ENCODE results near the gene HLCS.

The HLCS gene

GRCh38 chr21:36985751-36986594 is 19.5 kb upstream of the HLCS start:
- DNase-seq (ENCODE audit: low read depth) = no peak

DNA sequence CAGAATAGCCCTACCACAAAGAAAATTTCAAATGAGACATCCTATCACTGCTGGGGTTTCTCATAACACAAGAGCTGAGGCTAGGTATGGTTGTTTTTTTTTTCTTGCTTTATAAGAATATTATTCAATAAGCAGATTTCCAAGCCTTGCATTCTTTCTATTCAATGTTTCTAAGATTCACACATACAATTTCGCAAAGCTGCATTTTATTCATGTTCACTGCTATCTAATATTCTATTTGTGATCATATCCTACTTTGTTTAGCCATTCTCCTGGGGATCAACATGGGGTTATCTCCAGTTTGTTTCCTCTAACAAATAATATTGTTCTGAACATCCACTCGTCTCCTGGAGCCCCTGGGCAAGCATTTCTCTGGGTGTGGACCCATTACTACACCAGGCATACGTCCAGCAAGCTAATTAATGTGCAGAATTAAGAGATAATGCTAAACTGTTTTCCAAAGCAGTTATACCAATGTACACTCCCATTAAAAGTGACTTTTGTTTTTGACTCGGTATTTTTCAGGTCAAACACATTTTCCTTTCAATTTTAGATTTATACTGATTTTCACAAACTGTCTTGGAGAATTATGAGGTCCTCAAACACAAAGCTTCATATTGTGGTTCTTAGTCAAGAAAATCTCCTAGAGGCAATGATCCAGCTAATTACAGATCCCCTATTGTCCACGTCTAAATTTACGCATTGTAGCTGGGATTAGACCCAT is 15.7 kb upstream of the HLCS start:
- DNase-seq (ENCODE audit: low read depth) = no peak

DNA sequence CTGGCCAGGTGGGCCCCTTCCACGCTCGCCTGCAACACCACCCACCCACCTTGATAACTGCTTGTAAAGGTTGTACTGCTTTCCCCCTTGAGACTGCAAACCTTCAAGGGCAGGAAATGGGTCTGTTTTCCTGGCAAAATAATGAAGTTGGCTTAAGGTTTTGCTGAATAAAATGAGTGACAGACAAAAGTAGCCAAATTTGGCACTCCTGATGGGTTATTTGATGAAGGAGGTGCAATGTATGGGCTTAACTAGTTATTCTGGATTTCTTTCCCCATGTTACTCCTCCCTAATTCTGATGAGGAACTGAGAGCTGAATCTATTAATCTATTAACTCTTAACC is 14.6 kb upstream of the HLCS start:
- DNase-seq (ENCODE audit: low read depth) = no peak

- no peak for DNase-seq (ENCODE audit: low read depth)
These were observed 14.0 kb upstream of the HLCS start for GRCh38 chr21:36980280-36981048.

DNA sequence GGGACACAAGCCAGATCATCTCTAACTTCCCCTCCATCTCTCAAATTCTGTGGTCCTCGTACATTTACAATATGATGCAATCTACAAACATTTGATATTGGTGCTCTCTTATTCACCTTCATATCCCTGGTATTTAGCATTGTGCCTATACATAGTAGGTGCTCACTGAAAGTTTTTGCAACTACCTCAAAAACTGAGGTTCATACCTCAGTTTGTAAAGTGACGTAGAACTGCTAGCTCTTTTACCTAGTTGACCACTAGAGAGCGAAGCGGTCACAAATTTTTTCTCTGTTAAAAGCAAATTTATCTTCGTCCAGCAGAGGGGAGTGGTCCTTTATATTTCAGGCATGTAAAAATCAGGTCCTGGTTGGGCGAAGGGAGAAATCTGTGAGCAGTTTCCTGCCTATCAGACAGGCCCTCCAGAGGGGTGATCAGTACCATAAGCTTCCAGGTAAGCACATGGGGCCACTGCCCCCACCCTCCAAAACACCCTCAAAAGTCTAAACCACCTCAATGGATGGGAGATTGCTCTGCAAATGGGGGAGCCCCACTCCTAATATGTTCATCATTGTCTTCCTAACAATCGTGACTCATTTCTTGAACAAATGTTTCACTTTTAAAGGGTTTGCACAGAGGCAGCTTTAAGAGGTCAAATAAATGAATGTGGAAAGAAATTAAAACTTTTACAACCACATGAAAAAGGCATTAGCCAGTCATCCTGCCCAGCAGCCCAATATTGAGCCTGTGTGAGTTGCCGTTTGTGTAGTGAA is 10.6 kb upstream of the HLCS start:
- no peak for DNase-seq (ENCODE audit: low read depth)

DNA sequence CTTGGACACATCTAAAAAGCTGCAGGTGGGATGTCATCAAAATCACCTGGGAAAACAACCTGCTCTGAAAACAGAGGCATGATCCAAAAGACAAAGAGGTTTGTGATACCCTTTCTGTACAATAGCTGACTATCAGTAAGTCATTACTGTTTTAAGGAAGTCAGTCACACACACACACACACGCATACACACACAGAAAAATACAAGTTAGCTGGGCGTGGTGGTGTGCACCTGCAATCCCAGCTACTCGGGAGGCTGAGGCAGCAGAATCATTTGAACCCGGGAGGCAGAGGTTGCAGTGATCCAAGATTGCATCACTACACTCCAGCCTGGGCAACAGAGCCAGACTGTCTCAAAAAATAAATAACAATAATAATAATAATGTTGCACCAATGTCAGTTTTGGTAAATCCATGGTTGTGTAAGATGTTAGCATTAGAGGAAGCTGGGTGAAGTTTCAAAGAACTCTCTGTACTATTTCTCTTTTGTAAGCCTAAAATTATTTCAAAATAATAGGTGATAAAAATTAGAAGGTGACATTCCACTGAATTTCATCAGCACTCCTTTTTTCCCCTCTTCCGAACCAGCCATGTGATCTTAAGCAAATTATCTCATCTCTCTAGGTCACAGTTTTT is 9.9 kb upstream of the HLCS start:
- no peak for DNase-seq (ENCODE audit: low read depth)

DNA sequence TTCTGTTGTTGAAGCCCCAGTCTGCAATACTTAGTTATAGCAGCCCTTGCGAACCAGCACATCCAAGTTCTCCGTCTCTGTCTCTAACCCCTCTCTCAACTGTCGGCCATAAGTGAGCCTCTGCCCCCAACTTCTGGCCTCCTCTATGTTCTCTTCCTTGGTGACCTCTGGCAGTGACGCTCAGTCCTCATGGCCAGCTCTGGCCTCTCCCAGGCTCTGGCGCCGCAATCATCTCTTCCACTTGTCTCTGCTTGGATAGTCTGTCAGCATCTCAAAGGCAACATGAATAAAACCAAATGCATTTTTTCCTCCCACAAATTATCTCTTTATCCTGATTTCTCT is 8.4 kb upstream of the HLCS start:
- DNase-seq (ENCODE audit: low read depth) = no peak

DNA sequence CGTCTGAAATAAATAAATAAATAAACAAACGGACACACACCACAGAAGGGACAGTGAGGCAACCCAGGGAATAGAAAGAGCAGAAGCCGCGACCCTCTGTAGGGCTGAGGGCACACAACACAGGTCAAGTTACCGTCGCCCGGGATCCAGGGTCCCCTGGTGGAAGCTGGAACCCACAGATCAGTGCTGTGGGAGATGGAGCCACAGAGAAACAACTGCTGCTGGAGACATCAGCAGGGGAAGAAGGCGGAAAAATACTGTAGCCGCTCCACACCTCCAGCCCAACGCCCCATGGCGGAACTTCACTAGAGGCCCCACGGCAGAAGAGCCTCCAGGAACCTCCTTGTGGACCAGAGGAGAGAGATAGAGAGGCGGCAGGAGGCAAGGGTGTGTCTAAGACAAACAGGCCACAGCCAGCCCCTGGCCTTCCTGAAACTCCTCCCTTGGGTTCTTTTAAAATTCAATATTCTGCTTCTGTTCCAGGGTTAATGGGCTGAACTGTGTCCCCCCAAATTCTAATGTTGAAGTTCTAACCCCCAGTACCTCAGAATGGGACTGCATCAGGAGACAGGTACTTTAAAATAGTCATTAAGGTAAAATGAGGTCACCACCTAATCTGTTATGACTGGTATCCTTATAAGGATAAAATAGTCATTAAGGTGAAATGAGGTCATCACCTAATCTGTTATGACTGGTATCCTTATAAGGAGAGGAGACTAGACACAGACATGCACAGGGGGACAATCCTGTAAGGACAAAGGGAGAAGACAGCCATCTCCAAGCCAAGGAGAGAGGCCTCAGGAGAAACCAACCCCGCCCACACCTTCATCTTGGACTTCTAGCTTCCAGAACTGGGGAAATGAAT is 7.7 kb upstream of the HLCS start:
- no peak for DNase-seq (ENCODE audit: low read depth)

- no peak for DNase-seq (ENCODE audit: low read depth)
These were observed 2.5 kb upstream of the HLCS start for GRCh38 chr21:36968976-36969375.

- no peak for DNase-seq (ENCODE audit: low read depth)
These were observed 1.9 kb upstream of the HLCS start for GRCh38 chr21:36968414-36968813.

GRCh38 chr21:36966821-36967768 is 626 bp upstream of the HLCS start:
- no peak for DNase-seq (ENCODE audit: low read depth)

GRCh38 chr21:36965720-36966065 is 776 bp downstream of the HLCS start:
- DNase-seq (ENCODE audit: low read depth) = no peak

GRCh38 chr21:36964827-36965719 is 1.4 kb downstream of the HLCS start:
- DNase-seq (ENCODE audit: low read depth) = no peak

- no peak for DNase-seq (ENCODE audit: low read depth)
These were observed 2.1 kb downstream of the HLCS start for GRCh38 chr21:36964398-36964797.

- DNase-seq (ENCODE audit: low read depth) = no peak
These were observed 4.2 kb downstream of the HLCS start for GRCh38 chr21:36962098-36962780.

DNA sequence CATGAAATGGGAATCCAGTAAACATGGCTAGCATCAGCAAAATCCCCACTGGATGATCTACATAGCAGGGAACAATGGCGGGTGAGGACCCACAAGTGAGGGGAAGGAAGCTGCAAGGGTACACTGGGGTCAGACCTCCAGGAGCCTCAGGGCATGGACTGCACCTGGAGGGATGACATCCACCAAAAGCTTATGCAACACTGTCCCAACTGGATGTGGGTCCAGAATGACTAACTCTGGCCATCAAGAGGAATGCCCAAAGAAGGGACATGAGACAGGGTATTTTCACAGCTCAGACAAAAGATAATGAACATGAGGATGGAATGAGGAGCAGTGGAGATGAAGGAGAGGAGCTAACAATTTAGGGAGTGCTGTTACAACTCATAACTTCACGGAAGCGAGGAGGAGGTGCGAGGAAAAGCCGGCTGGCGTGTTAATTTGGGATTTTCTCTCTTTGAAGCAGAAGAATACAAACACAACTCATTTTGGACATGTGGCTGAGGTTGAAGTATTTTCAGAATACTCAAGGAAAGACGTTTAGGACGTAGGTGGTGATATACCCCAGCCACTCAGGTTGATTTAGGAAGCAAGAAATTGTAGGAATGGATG is 5.7 kb downstream of the HLCS start:
- DNase-seq (ENCODE audit: low read depth) = no peak

- DNase-seq (ENCODE audit: low read depth) = no peak
These were observed 7.2 kb downstream of the HLCS start for GRCh38 chr21:36959020-36959835.

Data from activated T-cell treated with anti-CD3 and anti-CD28 coated beads for 48 hours (primary cell).